H1 (cell line): ENCODE measurements around the gene TRABD2A. TPM values are rescaled to one million over a fixed set of nuclear protein-coding genes. Genes with fewer than 3 reads are reported as not detected.

ENCODE experiments used
- CTCF ChIA-PET: fragments of 300-600 bp; sonication (Branson Sonifier 250); formaldehyde crosslinking; loops from one replicate; lab custom pipeline; 2021; ENCODE audit not compliant: partially characterized antibody; lab: Charles Lee
- POLR2A ChIA-PET: fragments of 300-600 bp; sonication (Branson Sonifier 250); formaldehyde crosslinking; loops from one replicate; lab custom pipeline; 2021; ENCODE audit warnings: inconsistent platforms; ENCODE audit not compliant: partially characterized antibody; lab: Charles Lee
- DNase-seq, 2 experiments: peaks; one replicate each; pipeline versions ENCODE4 v3.0.0 to v3.0.0-alpha.2; 2010 to 2022; ENCODE audit warnings: low spot score in 2 of 2, low read depth in 1 of 2, mixed read lengths in 1 of 2
- FAIRE-seq: peaks from 2 replicates; lab custom pipeline; 2011; peaks lifted over from hg19 to GRCh38; lab: Jason Lieb, UNC
- H2AFZ ChIP-seq: 2 replicates; pipeline ENCODE4 v1.8.1; 2012; ENCODE audit warnings: low read length, inconsistent platforms
- H2AK5ac ChIP-seq: 2 replicates; pipeline ENCODE4 v1.6.1; 2013; ENCODE audit warnings: low read depth, low read length
- H2BK120ac ChIP-seq: replicated peaks from 2 replicates; pipeline ENCODE3; 2013; ENCODE audit warnings: low read depth, low read length, inconsistent platforms
- H2BK12ac ChIP-seq: 2 replicates; pipeline ENCODE4 v1.6.1; 2013; ENCODE audit warnings: low read depth, low read length
- H2BK15ac ChIP-seq: 2 replicates; pipeline ENCODE4 v1.6.1; 2013; ENCODE audit warnings: low read length
- H2BK20ac ChIP-seq: 2 replicates; pipeline ENCODE4 v1.6.1; 2013; ENCODE audit warnings: low read length
- H2BK5ac ChIP-seq: 2 replicates; pipeline ENCODE4 v1.6.1; 2013; ENCODE audit warnings: low read depth, low read length
- H3K14ac ChIP-seq: 2 replicates; pipeline ENCODE4 v1.6.1; 2013; ENCODE audit warnings: inconsistent platforms; ENCODE audit not compliant: insufficient read length
- H3K18ac ChIP-seq: 2 replicates; pipeline ENCODE4 v1.6.1; 2013; ENCODE audit warnings: low read length; ENCODE audit errors: extremely low read depth
- H3K23ac ChIP-seq: 2 replicates; pipeline ENCODE4 v1.6.1; 2013; ENCODE audit warnings: inconsistent platforms; ENCODE audit not compliant: insufficient read length
- H3K23me2 ChIP-seq: 2 replicates; pipeline ENCODE4 v1.6.1; 2013; ENCODE audit warnings: low read depth, low read length
- H3K27ac ChIP-seq: 2 replicates; pipeline ENCODE4 v1.6.1; 2011; ENCODE audit warnings: low read depth, low read length, inconsistent platforms
- H3K27me3 ChIP-seq, 4 experiments: replicated peaks in 1 of 4; 1 replicate in 1 of 4; 2 replicates in 3 of 4; pipeline versions ENCODE4 v1.6.1 to v1.8.1; 2011 to 2013; ENCODE audit warnings: low read length in 3 of 4, mild to moderate bottlenecking in 3 of 4, inconsistent platforms in 2 of 4, mixed read lengths in 2 of 4, moderate library complexity in 1 of 4; ENCODE audit not compliant: control insufficient read depth in 3 of 4, insufficient read depth in 3 of 4; ENCODE audit errors: extremely low read depth in 1 of 4
- H3K36me3 ChIP-seq, 4 experiments: 2 replicates each; pipeline versions ENCODE4 v1.6.1 to v1.8.1; 2011 to 2013; ENCODE audit warnings: mild to moderate bottlenecking in 4 of 4, low read length in 3 of 4, moderate library complexity in 2 of 4, control low read depth in 1 of 4, inconsistent platforms in 1 of 4; ENCODE audit not compliant: insufficient read depth in 4 of 4, control insufficient read depth in 2 of 4
- H3K4ac ChIP-seq: replicated peaks from 2 replicates; pipeline ENCODE3; 2013; ENCODE audit warnings: low read length, low read depth, mixed read lengths, inconsistent platforms; ENCODE audit not compliant: insufficient read length
- H3K4me1 ChIP-seq, 4 experiments: replicated peaks in 1 of 4; 1 replicate in 1 of 4; 2 replicates in 3 of 4; pipeline versions ENCODE4 v1.6.1 to v1.8.1; 2011 to 2013; ENCODE audit warnings: low read length in 3 of 4, inconsistent platforms in 2 of 4, mixed read lengths in 1 of 4; ENCODE audit not compliant: insufficient read depth in 4 of 4, control insufficient read depth in 3 of 4
- H3K4me2 ChIP-seq, 2 experiments: 2 replicates each; pipeline versions ENCODE4 v1.6.1 to v1.8.1; 2011 to 2013; ENCODE audit warnings: low read depth in 2 of 2, low read length in 2 of 2, control low read depth in 1 of 2, inconsistent platforms in 1 of 2, mild to moderate bottlenecking in 1 of 2; ENCODE audit not compliant: insufficient read depth in 1 of 2
- H3K4me3 ChIP-seq, 4 experiments: fragments of 200-600, 300-600 bp in 1 of 4; sonication (generic), shearing (Covaris generic), sonication (Bioruptor Twin) in 1 of 4; 2 replicates each; pipeline versions ENCODE4 v1.5.1 to v1.8.1; 2011 to 2016; ENCODE audit warnings: low read length in 4 of 4, low read depth in 3 of 4, control low read depth in 2 of 4, inconsistent platforms in 2 of 4, mild to moderate bottlenecking in 2 of 4, mixed read lengths in 1 of 4, moderate library complexity in 1 of 4; ENCODE audit not compliant: insufficient read depth in 2 of 4; ENCODE audit errors: extremely low read depth in 1 of 4
- H3K56ac ChIP-seq: replicated peaks from 2 replicates; pipeline ENCODE3; 2013; ENCODE audit warnings: low read depth, mild to moderate bottlenecking, mixed read lengths, low read length, inconsistent platforms; ENCODE audit not compliant: insufficient read length
- H3K79me1 ChIP-seq: 2 replicates; pipeline ENCODE4 v1.6.1; 2013; ENCODE audit warnings: low read depth, low read length, control low read depth
- H3K79me2 ChIP-seq, 2 experiments: 2 replicates each; pipeline versions ENCODE4 v1.6.1 to v1.8.1; 2012 to 2013; ENCODE audit warnings: low read length in 2 of 2, mild to moderate bottlenecking in 2 of 2, inconsistent platforms in 1 of 2; ENCODE audit not compliant: insufficient read depth in 2 of 2, control insufficient read depth in 1 of 2
- H3K9ac ChIP-seq, 4 experiments: replicated peaks in 1 of 4; 1 replicate in 1 of 4; 2 replicates in 3 of 4; pipeline versions ENCODE4 v1.6.1 to v1.8.1; 2011 to 2013; ENCODE audit warnings: low read depth in 3 of 4, low read length in 3 of 4, control low read depth in 2 of 4, mild to moderate bottlenecking in 2 of 4, moderate library complexity in 2 of 4, inconsistent platforms in 1 of 4; ENCODE audit errors: extremely low read depth in 1 of 4
- H3K9me3 ChIP-seq, 2 experiments: 2 replicates each; pipeline versions ENCODE4 v1.6.1 to v1.8.1; 2012 to 2013; ENCODE audit warnings: mild to moderate bottlenecking in 2 of 2, moderate library complexity in 2 of 2, control low read depth in 1 of 2, inconsistent platforms in 1 of 2, low read depth in 1 of 2, low read length in 1 of 2, mixed read lengths in 1 of 2; ENCODE audit not compliant: insufficient read depth in 2 of 2
- H4K20me1 ChIP-seq, 2 experiments: replicated peaks in 1 of 2; 2 replicates each; pipeline versions ENCODE3 to v1.8.1; 2011 to 2013; ENCODE audit warnings: inconsistent platforms in 2 of 2, low read length in 2 of 2, mild to moderate bottlenecking in 1 of 2; ENCODE audit not compliant: insufficient read depth in 2 of 2, control insufficient read depth in 1 of 2
- H4K5ac ChIP-seq: 2 replicates; pipeline ENCODE4 v1.6.1; 2013; ENCODE audit warnings: low read length, low read depth, mixed read lengths, inconsistent platforms; ENCODE audit not compliant: insufficient read length
- H4K8ac ChIP-seq: 2 replicates; pipeline ENCODE4 v1.8.0; 2013; ENCODE audit warnings: mild to moderate bottlenecking, moderate library complexity, low read length, inconsistent platforms; ENCODE audit not compliant: insufficient read depth; ENCODE audit errors: extremely low read depth
- H4K91ac ChIP-seq: replicated peaks from 2 replicates; pipeline ENCODE3; 2013; ENCODE audit warnings: low read length, mixed read lengths, inconsistent platforms; ENCODE audit not compliant: insufficient read length
- KDM4A ChIP-seq: IDR thresholded peaks from one replicate; pipeline ENCODE4 v1.7.1; 2012; ENCODE audit warnings: low read depth, mild to moderate bottlenecking, moderate library complexity, low read length, inconsistent platforms; ENCODE audit not compliant: severe bottlenecking
- POLR2A ChIP-seq, 2 experiments: IDR thresholded peaks; 1 replicate in 1 of 2; 2 replicates in 1 of 2; pipeline ENCODE4 v1.6.1; 2011; ENCODE audit warnings: low read depth in 2 of 2, low read length in 2 of 2, mild to moderate bottlenecking in 2 of 2; ENCODE audit errors: control extremely low read depth in 1 of 2
- SIN3A ChIP-seq, 2 experiments: IDR thresholded peaks in 1 of 2; conservative IDR thresholded peaks in 1 of 2; 2 replicates each; pipeline ENCODE4 v1.6.1; 2011 to 2012; ENCODE audit warnings: low read length in 2 of 2, improper control_type of control experiment in 1 of 2, low read depth in 1 of 2, mild to moderate bottlenecking in 1 of 2
- SP1 ChIP-seq: IDR thresholded peaks from 2 replicates; pipeline ENCODE4 v1.6.1; 2011; ENCODE audit warnings: low read depth, low read length
- TAF7 ChIP-seq: optimal IDR thresholded peaks from 2 replicates; pipeline ENCODE3; 2011; ENCODE audit warnings: low read depth, mild to moderate bottlenecking, inconsistent platforms, low read length, moderate library complexity, borderline replicate concordance
- WGBS, 2 experiments: shearing (Covaris generic) in 1 of 2; methylation state at CpG; one replicate each; pipeline versions ENCODE4 v1.1.6 to v1.1.7; 2013 to 2015; ENCODE audit warnings: low lambda C conversion rate in 2 of 2, mixed read lengths in 2 of 2, inconsistent platforms in 1 of 2, low coverage in 1 of 2, missing lambda C conversion rate in 1 of 2; ENCODE audit not compliant: insufficient replicate concordance in 2 of 2, insufficient coverage in 1 of 2, insufficient read length in 1 of 2; ENCODE audit errors: extremely low coverage in 1 of 2, missing lambda C conversion rate in 1 of 2; 5-methylcytosine and 5-hydroxymethylcytosine counted together
- polyA plus RNA-seq, 7 experiments: library from polyadenylated mRNA; depleted of rRNA in 3 of 7; stranded (reverse) in 5 of 7; unstranded in 2 of 7; fragments of >200 nt in 5 of 7; fragments of 200-250 nt in 2 of 7; gene quantifications; 1 replicate in 5 of 7; 2 replicates in 1 of 7; 4 replicates in 1 of 7; pipeline versions ENCODE4 v1.2.1 to v1.2.3, GENCODE V29; 2011 to 2013; ENCODE audit warnings: missing spikeins in 2 of 7, mixed read lengths in 2 of 7
- total RNA-seq: library from RNA; stranded (reverse); fragmentation: NEBNext Ultra II Directional; extraction: Animal tissue kit (Norgen Biotek cat#: 25700); gene quantifications from 2 replicates; pipeline ENCODE4 v1.2.1, GENCODE V29; 2021

Gene TRABD2A
- total and polyA plus RNA-seq, 2 of the 8 experiments (the other 6 are each of a cell fraction or from before 2014, with no cell fraction given): 17.3 to 18.6 TPM

DNA sequence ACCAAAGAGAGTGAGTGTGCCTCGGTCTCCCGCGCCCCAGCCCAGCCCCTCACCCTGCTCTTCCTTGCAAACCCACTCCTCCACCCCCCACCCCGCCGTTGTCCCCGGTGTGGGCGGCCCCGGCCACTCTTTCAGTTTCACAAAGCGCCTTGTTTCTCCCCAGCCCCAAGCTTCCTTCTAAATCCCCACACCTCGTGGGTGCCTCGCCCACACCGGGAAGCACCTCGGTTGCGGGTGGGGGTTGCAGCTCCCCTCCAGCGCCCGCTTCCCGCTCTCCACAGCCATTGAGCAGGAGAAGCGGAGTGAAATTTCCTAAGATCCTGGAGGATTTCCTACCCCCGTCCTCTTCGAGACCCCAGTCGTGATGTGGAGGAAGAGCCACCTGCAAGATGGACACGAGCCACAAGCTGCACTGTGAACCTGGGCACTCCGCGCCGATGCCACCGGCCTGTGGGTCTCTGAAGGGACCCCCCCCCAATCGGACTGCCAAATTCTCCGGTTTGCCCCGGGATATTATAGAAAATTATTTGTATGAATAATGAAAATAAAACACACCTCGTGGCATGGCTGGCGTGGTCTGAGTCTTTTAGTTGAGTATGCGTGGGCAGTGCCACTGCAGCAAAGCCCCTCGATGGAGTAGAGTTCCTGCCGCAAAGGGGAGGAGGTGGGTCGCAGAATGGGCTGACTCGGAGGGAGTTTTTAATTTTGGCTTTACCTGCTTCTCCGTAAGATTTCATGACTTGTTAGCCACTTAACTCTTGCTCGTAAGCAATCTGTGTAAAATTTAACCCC, 25.4 kb upstream of the TRABD2A start:
- Histone ChIP-seq H3K23ac (no peak overlapping the region), H3K9ac (peak overlapping the region; percentile 63 to 79 (median 71)), H2BK120ac (no peak overlapping the region), H4K91ac (peak overlapping the region; percentile 92), H3K27ac (peak overlapping the region; percentile 62; the same call in 1 of the 2 replicates), H2BK15ac (no peak overlapping the region), H3K4me2 (peak overlapping the region; percentile 84 to 99), H3K79me2 (peaks cover 0 to 12% of the 10 kb centered on the region in 2 experiments; a peak in 1 of 4 replicates), H3K4ac (peak overlapping the region; percentile 94), H4K8ac (peak overlapping the region; percentile 66), H4K5ac (no peak overlapping the region), H2AFZ (no peak overlapping the region), H3K23me2 (peaks cover 20% of the 10 kb centered on the region), H3K27me3 (peaks cover 0 to 10% (median 8%) of the 10 kb centered on the region in 4 experiments; a peak in 6 of 7 replicates), H2AK5ac (no peak overlapping the region), H3K4me1 (peaks cover 0 to 14% (median 7%) of the 10 kb centered on the region in 4 experiments), H3K56ac (no peak overlapping the region), H3K9me3 (no peaks in the 10 kb centered on the region; a peak in 1 of 4 replicates), H3K18ac (peak overlapping the region; percentile 51; the same call in 1 of the 2 replicates), H3K79me1 (no peaks in the 10 kb centered on the region), H4K20me1 (peaks cover 0 to 9% of the 10 kb centered on the region in 2 experiments), H3K4me3 (peak overlapping the region; percentile 82 to 99 (median 90)), H2BK5ac (peak overlapping the region; percentile 82; the same call in 1 of the 2 replicates), H2BK20ac (no peak overlapping the region), H2BK12ac (no peak overlapping the region; the same call in 1 of the 2 replicates), H3K36me3 (peaks cover 0 to 8% (median 0%) of the 10 kb centered on the region in 4 experiments; a peak in 3 of 8 replicates), H3K14ac (no peak overlapping the region)
- FAIRE-seq (no peak), DNase-seq (no peak)
- CTCF ChIA-PET: interaction anchor here (0.6 to 3.5 kb wide), 3 partner anchors 14 to 379 kb away, joined by 3 to 22 read pairs (median 4); no protein-coding TSS in a partner anchor
- peak; percentile 28; the same call in 1 of the 2 replicates for TF ChIP-seq SP1
- peak; percentile 10 for TF ChIP-seq KDM4A
- TF ChIP-seq POLR2A (IDR thresholded peaks at IDR 0.05; ENCODE audit: control extremely low read depth in 1 of 2, low read depth in 2 of 2, low read length in 2 of 2): no peak
- peak; percentile 14 for TF ChIP-seq TAF7
- TF ChIP-seq SIN3A (conservative IDR thresholded peaks at IDR 0.05 in 1 of 2, IDR thresholded peaks at IDR 0.05 in 1 of 2; ENCODE audit: low read depth in 1 of 2, low read length in 2 of 2): peak in 1 of 2 experiments; percentile 35; a peak in 1 of 4 replicates
- POLR2A ChIA-PET: interaction anchor here (0.8 to 3.3 kb wide), 13 partner anchors 11 to 106 kb away, joined by 3 to 25 read pairs (median 5); no protein-coding TSS in a partner anchor
- WGBS, 2 experiments: 7% methylated on average over 32 of the region's 38 CpGs; no CpG with 5 or more reads in 1 of the 2 experiments
